T follicular helper cell (primary cell): Measurements from ENCODE around the gene AP5Z1.

Source experiments
- DNase-seq: peaks from one replicate; pipeline ENCODE4 v3.0.0-alpha.2; 2020; ENCODE audit warnings: low read depth

Gene AP5Z1

GRCh38 chr7:4822677-4823076, 47.3 kb downstream of the AP5Z1 start:
- DNase-seq = no peak

- no peak for DNase-seq
Observed at GRCh38 chr7:4823441-4824119, 48.2 kb downstream of the AP5Z1 start.

GRCh38 chr7:4824120-4824775, 48.8 kb downstream of the AP5Z1 start:
- DNase-seq = no peak

GRCh38 chr7:4825081-4825480, 49.7 kb downstream of the AP5Z1 start:
- DNase-seq = no peak

- DNase-seq = no peak
Observed at GRCh38 chr7:4828720-4829383, 53.4 kb downstream of the AP5Z1 start.

GRCh38 chr7:4830176-4830575, 54.8 kb downstream of the AP5Z1 start:
- DNase-seq = peak; percentile 25

DNA sequence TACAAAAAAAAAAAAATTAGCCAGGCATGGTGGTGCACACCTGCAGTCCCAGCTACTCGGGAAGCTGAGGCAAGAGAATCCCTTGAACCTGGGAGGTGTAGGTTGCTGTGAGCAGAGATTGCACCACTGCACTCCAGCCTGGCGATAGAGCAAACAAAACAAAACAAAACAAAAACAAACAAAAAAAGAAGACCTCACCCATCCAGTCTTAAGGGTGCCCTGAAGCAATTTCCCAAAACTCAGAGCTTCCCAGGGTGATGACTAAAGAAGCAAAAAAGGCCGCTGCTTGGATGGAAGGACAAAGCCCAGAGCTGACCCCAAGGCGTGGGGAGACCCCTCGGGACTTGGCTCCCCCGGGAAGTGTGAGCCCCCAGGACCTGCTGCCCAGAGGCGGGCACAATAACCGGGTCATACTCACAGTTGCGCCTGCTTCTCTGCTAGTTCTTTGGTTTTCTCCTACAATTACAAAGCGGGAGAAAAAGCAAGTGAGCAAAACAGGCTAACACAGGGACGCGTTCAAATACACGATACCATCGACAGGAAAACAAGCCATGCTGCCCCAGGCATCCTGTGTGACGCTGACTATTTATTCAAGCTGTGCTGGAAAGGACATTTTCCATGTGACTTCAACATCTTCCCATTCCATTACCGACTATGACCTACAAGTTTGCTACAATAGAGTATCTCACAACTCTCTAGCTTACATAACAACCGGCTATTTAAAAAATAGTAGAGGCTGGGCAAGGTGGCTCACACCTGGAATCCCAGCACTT, 56.5 kb downstream of the AP5Z1 start:
- no peak for DNase-seq

- no peak for DNase-seq
Observed at GRCh38 chr7:4832711-4833110, 57.3 kb downstream of the AP5Z1 start.

GRCh38 chr7:4833176-4833575, 57.8 kb downstream of the AP5Z1 start:
- DNase-seq = no peak

DNA sequence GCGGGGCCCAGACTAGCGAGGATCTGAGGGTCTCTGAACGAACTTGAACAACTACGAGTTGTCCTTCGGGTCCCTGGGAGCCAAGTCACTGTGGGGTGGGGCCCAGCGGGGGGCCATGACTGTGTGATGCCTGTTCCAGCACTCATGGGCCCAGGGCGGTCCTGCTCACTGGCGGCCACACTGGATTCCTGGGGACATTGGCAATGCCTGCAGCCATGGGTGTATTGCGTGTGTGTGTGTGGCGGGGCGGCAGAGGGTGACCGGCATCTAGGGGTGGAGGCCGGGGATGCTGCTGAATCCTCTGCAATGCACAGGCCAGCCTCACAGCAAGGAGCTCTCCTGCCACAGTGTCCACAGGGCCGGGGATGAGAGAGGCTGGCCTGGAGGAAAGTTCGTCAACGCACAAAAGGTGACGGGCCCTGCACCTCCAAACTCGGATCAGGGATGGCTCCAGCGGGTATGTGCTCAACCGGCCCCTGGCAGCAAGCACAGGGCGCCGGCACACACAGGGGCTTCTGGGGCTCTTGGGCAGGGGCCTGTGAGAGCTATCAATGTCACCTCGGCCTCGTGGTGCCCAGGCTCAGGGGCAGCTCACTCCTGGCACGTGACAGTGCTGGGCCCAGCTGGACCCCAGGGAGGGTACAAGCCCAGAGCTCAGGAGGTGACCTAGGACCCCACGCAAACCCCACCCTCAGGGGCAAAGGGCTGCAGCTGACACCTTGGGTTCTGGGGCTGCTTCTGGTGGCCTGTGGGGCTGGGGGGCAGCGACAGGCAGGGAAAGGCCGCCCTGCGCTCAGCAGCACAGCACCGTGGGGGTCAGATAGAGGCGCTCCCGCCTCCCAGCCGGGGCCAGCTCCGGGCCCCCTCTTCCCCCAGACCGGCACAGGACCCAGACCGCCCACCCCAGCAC, 58.5 kb downstream of the AP5Z1 start:
- DNase-seq = no peak

DNA sequence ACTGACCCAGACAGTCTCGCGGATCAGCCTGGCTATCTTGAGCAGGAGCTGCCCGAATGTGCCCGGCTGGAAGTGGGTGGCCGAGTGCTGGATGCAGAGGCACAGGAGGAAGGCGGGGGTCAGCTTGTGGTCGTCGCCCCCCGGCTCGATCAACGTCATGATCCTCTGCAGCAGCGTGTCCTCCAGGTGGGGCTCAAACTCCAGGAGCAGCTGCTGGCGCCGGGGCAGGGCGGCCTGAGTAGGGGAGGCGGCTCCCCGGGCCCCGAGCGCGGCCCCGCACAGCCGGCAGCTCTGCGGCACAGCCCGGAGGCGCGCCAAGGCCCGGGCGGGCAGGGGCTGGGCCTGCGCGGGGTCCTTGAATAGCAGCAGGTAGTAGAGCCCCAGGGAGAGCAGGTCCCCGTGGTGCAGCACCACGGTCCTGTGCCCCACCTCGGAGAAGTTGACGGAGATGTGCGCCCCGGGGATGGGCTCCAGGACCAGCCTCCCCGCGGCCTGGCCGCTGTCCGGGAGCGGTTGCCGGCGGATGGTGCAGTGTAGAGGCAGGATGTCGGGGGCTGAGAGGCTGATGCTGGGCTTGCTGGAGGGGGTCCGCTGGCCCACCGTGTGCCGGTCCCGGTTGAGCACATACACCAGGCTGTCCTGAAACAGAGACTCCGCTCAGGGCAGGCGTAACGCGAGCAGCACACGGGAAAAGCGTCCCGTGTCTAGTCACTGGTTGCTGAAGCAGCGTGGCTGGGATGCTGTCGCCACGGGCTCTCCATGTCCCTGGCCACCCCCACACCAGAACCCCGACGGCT, 59.4 kb downstream of the AP5Z1 start:
- DNase-seq = no peak

DNA sequence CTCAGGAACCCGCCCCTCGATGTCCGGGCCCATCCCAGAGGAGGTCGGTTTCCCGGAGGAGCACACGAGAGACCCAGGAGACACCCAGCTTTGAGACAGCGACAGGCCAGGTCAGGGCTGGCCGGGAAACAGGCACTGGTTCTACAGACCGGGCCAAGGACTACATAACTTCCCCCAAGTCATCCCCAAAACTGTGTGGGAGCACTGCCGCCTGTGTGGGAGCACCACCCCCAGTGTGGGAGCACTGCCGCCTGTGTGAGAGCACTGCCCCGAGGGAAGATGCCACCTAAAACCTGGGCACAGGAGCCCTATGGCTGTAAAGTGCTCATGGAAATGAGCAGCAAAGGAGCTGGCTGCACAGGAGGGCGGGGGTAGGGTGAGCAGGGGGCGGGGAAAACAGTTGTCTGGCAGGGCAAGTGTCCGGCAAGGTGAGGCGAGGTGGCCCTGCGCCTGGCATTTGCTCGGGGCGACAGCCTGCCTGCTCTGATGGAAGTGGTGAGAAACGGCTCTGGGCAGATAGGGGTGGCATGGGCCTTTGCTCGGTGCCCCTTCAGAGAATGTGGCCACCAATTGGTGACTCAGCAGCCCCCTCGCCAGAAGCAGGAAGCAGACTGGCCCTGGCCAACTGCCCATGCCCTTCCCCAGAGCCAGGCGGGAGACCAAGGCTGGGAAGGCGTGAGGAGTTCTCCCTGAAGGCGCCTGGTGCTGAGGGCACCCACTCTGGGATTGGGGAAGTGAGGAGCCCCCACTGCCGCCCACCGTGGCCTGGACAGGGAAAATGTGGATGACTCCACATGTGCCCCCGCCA, 60.2 kb downstream of the AP5Z1 start:
- no peak for DNase-seq

DNA sequence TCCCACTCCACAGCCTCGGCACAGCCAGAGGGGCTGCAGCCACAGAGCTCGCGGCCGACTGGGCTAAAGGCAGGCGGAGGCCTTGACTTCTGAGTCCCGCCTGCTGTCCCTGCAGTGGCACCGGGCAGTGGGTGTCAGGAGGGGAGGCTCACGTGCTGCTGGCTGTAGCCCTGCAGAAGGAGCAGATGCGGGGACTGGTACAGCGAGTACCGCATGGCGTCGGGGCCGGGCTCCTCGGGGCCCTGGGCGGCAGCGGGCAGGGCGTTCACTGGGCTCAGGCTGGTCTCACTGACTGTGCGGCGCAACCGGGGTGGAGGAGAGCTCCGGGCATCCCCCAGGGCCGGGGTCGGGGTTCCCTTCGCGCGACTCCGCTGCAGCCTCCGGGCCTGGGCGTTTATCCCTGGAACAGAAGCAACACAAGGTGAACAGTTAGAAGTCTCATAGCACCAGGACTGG, 60.8 kb downstream of the AP5Z1 start:
- no peak for DNase-seq

- DNase-seq = no peak
Observed at GRCh38 chr7:4837041-4837802, 61.8 kb downstream of the AP5Z1 start.

- DNase-seq = no peak
Observed at GRCh38 chr7:4837803-4838625, 62.6 kb downstream of the AP5Z1 start.

- no peak for DNase-seq
Observed at GRCh38 chr7:4838626-4839334, 63.4 kb downstream of the AP5Z1 start.

DNA sequence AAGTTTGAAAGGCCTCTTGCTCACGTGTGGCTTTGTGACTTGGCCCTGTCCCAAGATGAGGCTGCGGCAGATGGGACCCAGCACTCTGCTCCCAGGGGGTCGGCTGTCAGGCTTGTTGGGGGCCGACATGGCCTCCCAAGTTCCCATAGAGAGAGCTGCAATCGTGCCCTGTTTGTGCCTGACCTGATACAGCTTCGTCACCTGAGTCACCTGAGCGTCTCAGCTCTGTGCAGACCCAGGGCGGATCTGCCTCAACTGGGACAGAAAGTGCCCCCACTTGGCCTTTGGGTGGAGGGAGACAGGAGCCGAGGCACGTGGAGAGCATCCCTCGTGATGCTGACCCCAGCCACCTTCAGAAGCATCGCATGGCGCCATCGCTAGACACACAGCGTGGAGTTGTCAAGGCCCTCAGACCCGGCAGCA, 64.7 kb downstream of the AP5Z1 start:
- DNase-seq = no peak
